Ammon's horn (tissue), 1 donor: ENCODE data around the gene ZCCHC24.
A peak's percentile ranks its signal among the peaks of the same experiment; 100 is the strongest.

Experiments used
- DNase-seq: peaks from one replicate; pipeline ENCODE4 v3.0.0-alpha.2; 2016; ENCODE audit warnings: low spot score

The ZCCHC24 gene

GRCh38 chr10:79431428-79431827 is 14.0 kb downstream of the ZCCHC24 start:
- DNase-seq: no peak

GRCh38 chr10:79430936-79431335 is 14.5 kb downstream of the ZCCHC24 start:
- DNase-seq: no peak

GRCh38 chr10:79430325-79430905 is 15.0 kb downstream of the ZCCHC24 start:
- no peak for DNase-seq

GRCh38 chr10:79429751-79430150 is 15.7 kb downstream of the ZCCHC24 start:
- no peak for DNase-seq

- DNase-seq: no peak
Observed at GRCh38 chr10:79427965-79428364, 17.5 kb downstream of the ZCCHC24 start.

DNA sequence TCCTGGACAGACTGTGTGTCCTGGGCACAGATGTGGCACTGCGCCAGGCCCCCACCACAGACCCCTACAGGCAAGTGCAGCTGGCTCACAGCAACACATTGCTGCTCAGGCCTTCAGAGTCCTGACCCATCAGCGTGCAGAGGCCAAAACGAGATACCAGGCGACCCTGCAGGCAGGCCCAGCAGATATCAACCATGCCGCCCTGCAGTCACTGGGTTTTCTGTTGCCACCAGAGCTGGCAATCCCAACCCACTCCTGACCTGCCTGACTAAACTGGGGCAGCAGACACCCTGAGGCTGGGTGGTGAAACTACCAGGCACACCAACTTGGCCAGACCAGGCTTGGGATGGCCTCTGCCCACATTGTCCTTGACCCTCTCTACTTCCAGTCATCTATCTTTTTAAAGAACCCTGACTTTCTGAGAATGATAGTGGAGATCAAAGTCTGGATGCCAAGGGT is 20.3 kb downstream of the ZCCHC24 start:
- DNase-seq: no peak

DNA sequence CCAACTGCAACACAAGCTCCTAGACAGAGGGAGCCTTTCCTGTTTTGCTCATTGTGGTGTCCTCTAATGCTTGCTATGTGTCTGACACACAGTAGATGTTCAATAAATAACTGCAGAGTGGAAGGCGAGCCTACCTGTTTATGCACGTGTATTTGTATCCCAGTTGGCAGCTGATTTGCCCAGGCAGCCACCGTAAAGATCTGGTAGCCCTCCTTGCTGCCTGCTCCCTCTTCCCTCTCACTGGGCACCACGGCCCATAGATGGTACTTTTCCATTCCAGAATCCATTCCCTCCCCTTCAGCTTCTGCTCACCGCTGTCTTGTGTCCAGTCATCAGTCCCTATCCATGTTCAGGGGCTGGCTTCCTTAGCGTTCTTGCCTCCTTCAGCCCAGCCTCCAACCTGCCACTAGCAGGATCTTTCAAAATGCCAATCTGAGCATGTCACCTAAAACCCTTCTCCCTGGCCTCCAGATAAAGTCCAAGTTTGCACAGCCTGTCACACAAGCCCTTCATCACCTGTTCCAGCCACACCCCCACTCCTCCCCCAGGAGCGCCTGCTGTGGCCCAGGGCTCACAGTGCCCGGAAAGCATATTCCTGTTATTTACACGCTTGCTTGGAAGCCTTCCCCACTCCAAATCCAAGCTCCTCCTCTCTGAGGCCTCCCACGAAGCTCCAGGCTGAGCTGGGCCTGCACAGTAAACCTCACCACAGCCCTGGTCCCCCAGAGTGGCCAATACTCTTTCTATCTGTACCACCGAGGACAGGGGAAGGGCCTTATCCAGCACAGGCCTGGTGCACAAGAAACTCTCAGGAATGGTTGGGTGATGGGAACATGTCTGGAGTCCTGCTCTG is 21.0 kb downstream of the ZCCHC24 start:
- DNase-seq: no peak

- no peak for DNase-seq
Observed at GRCh38 chr10:79422178-79422892, 23.1 kb downstream of the ZCCHC24 start.

DNA sequence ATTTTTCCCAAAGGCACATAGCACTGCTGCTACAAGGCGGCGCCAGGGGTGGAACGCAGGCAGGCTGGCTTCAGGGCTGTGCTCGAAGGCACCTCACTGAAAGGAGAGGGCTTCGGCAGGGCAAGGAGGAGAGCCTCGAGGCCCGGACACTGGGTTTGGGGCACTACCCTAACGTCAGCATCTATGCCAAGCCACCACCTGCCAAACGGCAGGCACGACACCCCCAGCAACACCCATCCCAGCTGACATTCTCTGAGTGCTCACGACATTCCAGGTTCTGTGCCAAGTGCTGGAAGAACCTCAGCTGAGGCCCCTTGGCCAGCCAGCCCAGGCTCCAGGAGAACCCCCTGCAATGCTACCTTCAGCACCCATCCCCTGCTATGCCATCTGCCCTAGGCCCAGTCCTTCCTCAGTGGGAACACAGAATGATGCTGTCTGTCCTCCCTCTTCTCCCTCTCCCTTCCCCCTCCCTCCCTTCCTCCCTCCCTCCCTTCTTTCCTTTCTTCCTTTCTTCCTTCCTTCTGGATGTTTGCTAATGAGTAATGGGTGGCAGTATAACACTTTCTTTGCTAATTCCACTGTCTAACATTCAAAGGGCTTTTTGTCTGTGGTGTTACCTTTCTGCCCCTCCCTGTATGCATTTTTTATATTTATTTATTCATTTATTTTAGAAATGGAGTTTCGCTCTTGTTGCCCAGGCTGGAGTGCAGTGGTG is 24.3 kb downstream of the ZCCHC24 start:
- no peak for DNase-seq

- no peak for DNase-seq
Observed at GRCh38 chr10:79418886-79419595, 26.4 kb downstream of the ZCCHC24 start.

DNA sequence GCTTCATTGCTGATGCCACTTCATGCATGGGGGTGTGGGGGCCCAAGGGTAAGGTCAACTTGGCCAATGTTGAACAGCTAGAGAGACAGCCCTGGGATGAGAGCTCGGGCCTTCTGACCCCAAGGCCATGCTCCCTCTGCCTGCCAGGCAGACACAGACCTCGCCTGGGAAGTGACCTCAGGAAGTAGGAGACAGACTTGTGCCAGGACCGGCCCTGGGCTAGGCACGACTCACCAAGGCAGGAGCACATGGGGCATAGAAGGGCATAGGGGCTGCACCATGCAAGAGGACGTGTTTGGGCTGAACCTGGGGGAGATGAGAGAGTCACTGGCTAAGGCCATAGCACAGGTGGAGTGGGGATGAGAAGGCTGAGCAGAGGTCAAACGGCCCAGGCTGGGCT is 27.1 kb downstream of the ZCCHC24 start:
- no peak for DNase-seq

- no peak for DNase-seq
Observed at GRCh38 chr10:79417731-79418130, 27.7 kb downstream of the ZCCHC24 start.

GRCh38 chr10:79417266-79417665 is 28.2 kb downstream of the ZCCHC24 start:
- DNase-seq: no peak

DNA sequence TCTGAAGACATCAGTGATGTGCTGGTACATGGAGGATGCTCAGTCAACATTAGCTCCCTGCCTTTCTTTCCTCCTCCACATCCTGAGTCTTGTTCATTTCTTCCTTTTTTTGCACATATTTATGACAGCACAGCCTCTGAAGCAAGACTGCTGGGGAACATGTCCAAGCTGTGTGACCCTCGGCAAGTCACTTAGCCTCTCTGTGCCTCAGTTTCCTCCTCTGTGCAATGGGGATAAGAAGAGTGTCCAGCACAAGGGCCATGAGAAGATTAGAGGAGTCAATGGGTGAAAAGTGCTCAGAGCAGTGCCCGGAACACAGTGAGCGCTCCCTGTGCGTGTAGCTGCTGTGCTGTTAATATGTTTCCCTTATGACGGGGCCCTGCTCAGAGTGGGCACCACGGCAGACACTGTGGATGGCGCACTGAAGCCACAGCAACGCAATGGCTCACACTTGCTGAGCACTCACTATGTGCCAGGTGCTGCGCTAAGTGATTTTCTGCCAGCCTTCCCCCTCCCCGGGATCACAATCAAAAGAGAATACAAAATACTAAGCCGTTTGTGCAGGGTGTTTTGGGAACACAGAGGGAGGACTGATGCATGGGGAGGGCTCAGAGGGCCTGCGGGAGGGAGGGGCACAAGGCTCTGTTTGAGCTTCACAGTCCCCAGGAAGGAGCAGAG is 28.7 kb downstream of the ZCCHC24 start:
- DNase-seq: peak; percentile 50

- DNase-seq: no peak
Observed at GRCh38 chr10:79415736-79416577, 29.5 kb downstream of the ZCCHC24 start.

GRCh38 chr10:79414714-79415113 is 30.7 kb downstream of the ZCCHC24 start:
- no peak for DNase-seq

DNA sequence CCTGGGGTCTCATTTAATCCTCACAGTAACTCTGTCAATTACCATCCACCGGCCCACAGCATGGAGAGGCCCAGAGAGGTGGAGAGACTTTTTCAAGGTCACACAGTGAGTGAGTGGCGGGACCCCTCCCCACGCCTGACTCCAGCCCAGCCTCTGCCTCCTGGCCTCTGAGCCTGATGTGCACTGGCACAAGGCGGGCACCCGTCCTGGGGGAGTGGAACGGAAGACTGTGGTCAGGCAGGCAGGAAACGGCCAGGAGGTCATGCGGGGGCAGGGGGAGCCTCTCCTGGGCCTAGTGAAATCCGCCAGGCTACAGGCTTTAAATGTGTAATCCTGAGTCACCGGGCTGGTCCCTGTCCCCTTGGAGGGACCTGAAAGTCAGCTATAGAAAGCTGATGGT is 32.2 kb downstream of the ZCCHC24 start:
- DNase-seq: no peak

DNA sequence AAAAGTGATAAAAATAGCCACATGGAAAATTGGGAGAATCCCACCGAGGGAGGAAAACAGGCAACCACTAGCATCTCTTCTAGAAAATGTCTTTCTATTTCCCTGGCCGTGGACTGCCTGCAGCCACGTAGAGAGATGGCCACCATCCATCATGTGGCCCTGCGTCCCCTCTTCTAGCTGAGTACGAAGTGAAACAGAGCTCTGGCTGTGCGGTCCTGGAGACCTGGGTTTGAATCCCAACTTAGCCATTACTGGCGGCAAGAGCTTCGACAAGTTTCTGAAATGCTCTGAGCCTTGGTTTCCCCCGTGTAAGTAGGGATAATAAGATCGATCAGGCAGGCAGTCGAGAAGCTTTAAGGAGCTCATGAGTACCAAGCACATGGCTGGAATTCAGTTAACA is 32.9 kb downstream of the ZCCHC24 start:
- DNase-seq: no peak

GRCh38 chr10:79411546-79412495 is 33.6 kb downstream of the ZCCHC24 start:
- DNase-seq: no peak
